GM19193 (cell line): ENCODE data around the gene RADIL.

Experiments used
- POLR2A ChIP-seq: IDR thresholded peaks from 4 replicates; pipeline ENCODE4 v1.6.1; 2011; ENCODE audit not compliant: insufficient read depth, insufficient read length; ENCODE audit errors: extremely low read depth

Gene RADIL

DNA sequence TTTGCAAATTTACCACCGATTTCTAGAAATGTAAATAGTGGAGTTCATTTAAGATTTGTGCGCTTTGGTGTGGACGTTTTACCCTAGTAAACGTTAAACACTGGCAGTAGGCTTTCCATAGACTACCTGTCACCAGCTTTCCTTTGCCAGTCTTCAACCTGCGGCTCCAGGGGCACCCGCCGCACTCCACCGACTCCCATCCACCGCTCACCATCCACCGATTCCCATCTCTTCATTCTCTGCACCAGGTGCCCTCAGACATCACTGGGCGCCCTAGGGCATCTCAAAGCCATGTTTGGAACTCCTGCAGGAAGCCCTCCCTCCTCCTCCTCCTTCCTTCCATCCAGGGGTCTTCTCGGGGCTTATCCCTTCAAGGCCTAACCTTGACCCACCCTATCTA is 109.5 kb downstream of the RADIL start:
- no peak for TF ChIP-seq POLR2A

- no peak for TF ChIP-seq POLR2A
Measured at GRCh38 chr7:4772306-4772705, 111.2 kb downstream of the RADIL start.

- TF ChIP-seq POLR2A = no peak
Measured at GRCh38 chr7:4771737-4772136, 111.8 kb downstream of the RADIL start.

- TF ChIP-seq POLR2A = no peak
Measured at GRCh38 chr7:4770886-4771285, 112.6 kb downstream of the RADIL start.

DNA sequence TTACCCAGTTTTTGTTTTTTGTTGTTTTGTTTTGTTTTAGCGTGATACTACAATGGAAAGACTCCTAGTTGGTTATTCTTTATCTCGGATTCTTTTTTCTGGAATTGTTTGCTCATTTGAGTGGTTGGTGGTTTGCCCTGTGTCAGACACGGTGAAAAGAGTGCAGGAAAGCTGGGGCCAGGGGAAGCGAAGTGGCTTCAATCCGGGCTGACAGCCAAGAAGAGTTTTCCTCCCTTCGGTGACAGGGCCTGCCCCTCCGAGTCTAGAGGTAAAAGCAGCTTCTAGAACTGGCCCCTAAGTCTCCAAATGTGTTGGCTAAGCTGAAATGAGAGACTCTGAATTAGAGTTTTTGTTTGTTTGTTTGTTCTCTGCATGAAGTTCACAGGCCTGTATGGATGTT is 113.8 kb downstream of the RADIL start:
- no peak for TF ChIP-seq POLR2A

- no peak for TF ChIP-seq POLR2A
Measured at GRCh38 chr7:4768597-4769569, 114.6 kb downstream of the RADIL start.

DNA sequence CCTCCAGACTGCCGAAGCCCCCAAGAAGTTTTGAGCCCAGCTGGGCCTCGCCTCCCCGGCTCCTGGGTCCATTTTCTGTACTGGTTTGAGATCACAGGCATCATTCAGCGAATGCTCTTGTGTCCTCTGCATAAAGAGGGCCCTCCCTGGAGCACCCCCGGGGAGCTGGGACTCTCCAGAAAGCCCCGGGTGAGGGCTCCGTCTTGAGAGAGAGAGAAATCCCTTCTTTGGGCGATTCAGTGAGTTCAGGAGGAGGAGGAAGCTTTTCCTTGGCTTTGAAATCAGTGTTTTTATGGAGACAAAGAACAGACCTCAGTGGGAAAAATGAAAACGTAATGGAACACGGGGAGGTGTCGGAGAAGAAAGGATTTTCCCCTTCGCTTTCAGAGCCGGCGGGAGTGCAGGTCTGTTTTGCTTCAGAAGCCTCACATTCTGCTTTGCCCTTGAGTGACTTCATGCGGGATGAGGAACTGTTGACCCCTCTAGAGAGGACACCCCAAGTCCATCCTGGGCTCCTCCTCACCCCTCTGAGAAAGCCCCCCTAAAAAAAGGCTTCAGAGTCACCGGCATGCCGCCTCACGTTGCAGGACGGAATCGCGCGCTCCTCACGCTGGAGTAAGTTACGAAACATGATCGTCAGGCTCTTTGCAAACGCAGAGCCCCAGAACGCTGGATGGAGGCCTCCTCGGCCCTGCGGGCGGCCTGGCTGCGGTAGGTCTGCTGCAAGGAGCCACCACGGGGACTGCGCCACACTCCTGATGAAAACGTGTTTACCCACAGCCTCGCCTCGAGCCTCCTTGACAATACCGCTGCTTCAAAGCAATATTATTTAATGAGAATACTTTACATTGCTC is 116.6 kb downstream of the RADIL start:
- no peak for TF ChIP-seq POLR2A

DNA sequence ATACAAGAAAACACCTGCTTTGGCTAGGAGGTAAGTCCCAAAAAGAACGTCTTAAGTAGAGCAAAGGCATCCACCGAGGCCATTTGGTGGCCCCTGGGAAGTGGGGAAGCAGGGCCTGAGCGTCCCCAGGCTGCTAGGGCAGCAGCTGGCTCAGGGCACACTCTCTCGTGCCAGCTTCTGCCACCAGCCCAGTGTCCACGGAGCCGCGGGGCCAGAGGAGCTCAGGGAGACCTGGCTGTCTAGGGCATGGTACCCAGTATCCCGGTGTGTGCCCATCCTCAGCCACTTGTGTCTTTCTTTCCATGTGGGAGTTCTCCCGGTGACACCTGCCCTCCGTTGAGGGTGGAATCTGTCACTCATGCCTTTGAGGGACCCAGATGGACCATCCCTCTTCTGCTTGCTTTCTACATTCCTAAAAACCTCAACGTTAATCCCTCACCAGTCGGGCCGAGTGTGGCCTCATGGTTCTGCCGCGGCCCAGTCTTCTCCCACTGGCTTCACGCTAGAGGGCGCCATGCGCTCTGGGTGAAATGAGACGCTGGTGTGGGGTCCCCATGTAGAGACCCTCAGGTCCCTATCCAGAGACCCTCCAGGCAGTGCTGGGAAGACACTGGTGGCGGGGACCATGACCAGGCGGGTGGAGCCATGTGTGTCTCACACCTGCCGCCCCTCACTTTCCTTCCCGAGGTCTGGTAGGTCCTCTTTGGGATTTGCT is 117.6 kb downstream of the RADIL start:
- TF ChIP-seq POLR2A = no peak

DNA sequence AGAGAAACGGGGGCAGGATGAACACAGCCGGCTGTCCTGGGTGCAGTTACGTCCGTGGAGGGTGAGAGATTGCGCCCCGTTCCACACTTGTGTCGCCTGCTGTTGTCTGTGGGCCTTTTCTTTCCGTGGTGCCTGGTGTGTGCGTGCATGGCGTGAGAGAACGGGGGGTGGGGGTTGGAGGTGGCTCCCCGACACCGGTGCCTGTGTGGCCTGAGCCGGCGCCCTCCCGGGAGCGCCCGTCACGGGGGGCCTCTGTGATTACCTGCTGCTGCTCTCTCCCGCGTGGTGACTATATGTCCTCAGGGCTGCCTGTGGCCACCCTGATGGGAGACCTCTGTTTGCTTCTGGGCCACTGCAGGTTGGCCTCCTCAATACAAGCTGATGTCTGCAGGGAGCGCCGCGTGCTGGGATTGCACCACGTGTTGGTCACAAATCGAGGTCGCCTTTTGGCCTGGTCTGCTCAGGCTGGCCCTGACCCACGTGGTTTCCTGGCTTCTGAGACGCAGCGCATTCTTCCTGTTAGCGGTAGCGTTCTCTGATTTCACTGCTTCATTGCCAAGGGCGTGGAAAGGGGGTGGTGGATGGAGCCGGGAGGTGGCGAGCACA is 119.0 kb downstream of the RADIL start:
- no peak for TF ChIP-seq POLR2A

GRCh38 chr7:4763794-4764185 is 119.7 kb downstream of the RADIL start:
- no peak for TF ChIP-seq POLR2A

DNA sequence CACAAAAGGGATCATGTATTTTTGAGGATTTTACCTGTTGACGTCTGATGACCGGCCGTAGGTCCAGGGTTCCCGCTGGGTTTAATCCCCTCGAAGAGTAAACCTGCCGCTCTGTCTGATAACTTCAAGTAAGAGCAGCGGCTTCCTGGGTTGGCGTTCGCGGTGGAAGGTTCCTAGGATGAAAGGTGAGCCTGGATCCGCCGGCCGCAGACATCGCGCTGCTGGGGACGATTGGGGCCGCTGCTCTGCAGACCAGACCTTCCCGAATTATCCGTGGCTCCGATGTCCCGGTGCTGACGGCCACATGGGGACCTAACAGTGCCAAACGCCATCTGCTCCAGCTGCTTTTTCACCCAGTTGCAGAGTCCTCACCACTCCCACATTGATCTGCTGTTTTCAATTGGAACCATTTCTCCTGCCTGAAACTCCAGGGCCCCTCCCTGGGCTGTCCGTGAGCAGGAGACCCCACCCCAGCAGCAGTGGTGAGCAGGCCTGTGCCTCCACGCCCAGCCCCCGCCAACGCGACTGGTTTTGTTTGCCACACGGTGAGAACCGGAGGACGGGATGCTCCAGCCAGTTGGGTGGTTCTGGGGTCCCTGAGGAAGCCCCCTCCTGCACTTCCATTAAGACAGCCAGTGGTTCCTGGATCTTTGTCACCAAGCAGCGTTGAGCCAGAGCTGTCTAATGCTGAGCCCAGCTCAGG is 120.3 kb downstream of the RADIL start:
- TF ChIP-seq POLR2A = no peak

DNA sequence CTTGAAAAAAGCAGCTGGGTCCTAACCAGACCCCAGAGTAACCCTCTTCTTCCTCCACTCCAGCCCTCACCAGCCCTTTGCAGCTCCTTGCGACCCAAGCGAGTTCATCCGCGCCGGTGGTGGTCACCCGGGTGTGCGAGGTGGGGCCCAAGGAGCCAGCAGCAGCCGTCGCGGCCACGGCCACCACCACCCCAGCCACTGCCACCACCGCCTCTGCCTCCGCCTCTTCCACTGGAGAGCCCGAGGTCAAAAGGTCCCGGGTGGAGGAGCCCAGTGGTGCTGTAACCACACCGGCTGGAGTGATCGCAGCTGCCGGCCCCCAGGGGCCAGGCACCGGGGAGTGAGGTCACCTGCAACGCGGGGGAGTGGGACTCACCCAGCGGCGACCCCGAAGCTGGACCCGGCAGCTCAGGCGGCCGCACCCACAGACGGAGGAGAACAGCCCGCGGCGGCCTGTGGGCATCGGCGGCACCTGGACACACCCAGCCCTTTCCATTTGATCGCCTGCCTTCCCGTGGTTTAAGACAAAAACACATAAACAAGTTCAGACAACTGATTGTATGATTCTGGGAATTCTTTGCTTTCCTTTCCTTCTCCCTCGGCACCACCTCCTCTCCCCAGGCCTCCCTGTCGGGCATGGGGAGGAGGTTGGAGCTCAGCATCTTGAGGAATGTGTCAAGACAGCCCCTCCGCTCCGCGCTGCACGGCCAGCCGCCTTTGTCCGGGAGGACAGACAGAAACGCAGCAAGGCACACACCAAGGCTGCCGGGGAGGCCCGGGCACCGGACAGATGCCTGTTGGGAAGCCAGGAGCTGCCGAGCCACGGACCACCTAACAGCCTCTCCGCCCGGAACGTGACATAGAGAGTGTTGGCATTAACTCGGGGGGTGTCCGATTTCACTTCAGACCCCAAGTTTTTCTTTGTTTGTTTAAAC is 121.1 kb downstream of the RADIL start:
- no peak for TF ChIP-seq POLR2A

DNA sequence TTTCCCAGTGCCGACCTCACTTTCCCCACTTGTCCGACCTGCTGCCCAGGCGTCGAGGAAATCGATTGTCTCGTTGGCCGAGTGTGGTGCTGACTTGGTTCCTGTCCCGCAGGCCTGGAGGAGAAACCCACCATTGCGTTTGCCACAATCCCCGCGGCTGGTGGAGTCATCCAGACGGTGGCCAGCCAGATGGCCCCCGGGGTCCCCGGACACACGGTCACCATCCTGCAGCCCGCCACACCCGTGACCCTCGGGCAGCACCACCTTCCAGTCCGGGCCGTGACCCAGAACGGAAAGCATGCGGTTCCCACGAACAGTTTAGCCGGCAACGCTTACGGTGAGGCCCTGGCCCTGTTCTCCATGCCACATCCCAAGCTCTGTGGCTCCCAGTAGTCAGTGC is 122.6 kb downstream of the RADIL start:
- no peak for TF ChIP-seq POLR2A
